SH-SY5Y (cell line): ENCODE measurements around the gene ZNF605.

Source experiments
- GATA2 ChIP-seq: IDR thresholded peaks from 2 replicates; pipeline ENCODE4 v1.6.1; 2011; ENCODE audit warnings: mild to moderate bottlenecking, low read depth, low read length
- GATA3 ChIP-seq: IDR thresholded peaks from 2 replicates; pipeline ENCODE4 v1.6.1; 2011; ENCODE audit warnings: low read depth, mild to moderate bottlenecking, low read length, moderate library complexity

ZNF605 gene

GRCh38 chr12:132873724-132874123, 82.4 kb downstream of the ZNF605 start:
- TF ChIP-seq GATA3 (no peak), GATA2 (no peak)

- TF ChIP-seq GATA3 (no peak), GATA2 (no peak)
Observed at GRCh38 chr12:132872975-132873421, 83.1 kb downstream of the ZNF605 start.

- TF ChIP-seq GATA3 (no peak), GATA2 (no peak)
Observed at GRCh38 chr12:132872073-132872855, 83.8 kb downstream of the ZNF605 start.

DNA sequence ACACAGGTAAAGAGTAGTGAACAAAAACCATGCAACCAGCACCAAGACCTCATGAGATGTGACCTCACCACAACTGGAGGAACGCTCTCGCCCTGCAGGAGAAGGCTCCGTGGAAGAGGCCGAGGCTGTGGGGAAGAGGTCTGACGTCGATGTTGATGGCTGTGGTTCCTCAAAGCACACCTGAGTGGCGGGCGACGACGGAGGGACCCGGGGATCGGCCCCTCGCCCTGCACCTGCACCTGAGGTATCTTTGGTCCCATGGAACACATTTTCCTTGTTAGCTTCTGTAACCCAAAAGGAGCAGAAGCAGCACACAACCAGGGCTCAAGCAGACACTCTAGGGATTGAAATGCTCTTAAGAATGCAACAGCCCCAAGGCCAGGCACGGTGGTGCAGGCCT, 86.6 kb downstream of the ZNF605 start:
- TF ChIP-seq GATA3 (no peak), GATA2 (no peak)
